ENCODE results near the gene ASAP2.

GRCh38 chr2:9204939-9205338 lies 1.7 kb upstream of the ASAP2 start:
- TF ChIP-seq CTCF (IDR thresholded peaks at IDR 0.05; ENCODE audit: insufficient read depth, low read length) (no peak), REST (IDR thresholded peaks at IDR 0.05; ENCODE audit: insufficient replicate concordance, low read depth) (no peak)
